ENCODE measurements around the gene NDUFAB1. TPM values are rescaled to one million over a fixed set of nuclear protein-coding genes. Genes with fewer than 3 reads are reported as not detected.

The NDUFAB1 gene
- total RNA-seq, 2 donors from 2014 or later, result 82.3 to 129 TPM

DNA sequence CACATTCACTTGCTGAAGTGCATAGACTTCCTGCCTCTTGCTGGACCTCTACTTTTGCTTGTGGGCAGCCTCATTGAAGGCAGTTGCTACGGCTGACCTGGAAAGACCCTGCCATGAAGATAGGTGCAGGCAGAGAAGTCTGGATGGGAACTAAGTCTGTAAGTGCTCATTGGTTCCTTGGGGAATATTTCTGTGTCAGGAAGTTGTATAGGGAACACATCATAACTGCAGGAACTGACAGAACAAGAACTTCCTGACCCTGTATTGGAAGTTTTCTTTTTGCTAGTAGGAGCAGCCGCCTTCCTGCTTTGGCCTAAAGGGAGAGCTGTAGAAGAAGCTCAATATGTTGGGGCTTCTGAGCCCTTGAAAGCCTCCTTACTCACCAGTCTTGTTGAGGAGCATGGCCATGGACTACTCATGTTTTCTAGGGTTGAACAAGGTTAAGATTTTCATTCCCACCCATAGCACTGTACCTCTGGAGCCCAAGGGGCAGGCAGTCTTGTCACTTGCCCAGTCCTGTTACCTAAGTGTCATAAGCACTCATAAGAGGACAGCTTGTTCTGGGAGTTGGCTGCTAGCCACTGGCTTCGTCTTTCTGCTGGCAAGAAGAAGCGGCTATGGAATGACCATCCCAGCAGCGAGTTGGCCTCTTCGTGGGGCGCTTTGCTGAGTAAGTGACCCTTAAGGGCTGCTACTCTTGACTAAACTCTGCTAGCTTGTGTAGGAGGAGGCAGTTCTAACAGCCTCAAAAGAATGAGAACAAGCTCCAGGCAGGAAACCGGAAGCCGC, 31.3 kb downstream of the NDUFAB1 start:
- Histone ChIP-seq H3K27ac (no peak overlapping the region), H3K4me3 (no peak overlapping the region), H3K9me3 (no peaks in the 10 kb centered on the region), H3K4me1 (replicated peaks) (no peaks in the 10 kb centered on the region), H3K27me3 (replicated peaks; ENCODE audit: insufficient read depth) (no peaks in the 10 kb centered on the region), H3K36me3 (peaks cover 17% of the 10 kb centered on the region in 2 donors)
- intact Hi-C loops (cut with DNase I), result no loop called here
- WGBS, result 54% methylated on average over 9 of the region's 9 CpGs
- peak; percentile 22 for DNase-seq (ENCODE audit: low spot score)
- peak; percentile 29 for TF ChIP-seq POLR2AphosphoS5 (IDR thresholded peaks at IDR 0.05)
- no peak for TF ChIP-seq POLR2A (IDR thresholded peaks at IDR 0.05)
- TF ChIP-seq, protein P1, sequence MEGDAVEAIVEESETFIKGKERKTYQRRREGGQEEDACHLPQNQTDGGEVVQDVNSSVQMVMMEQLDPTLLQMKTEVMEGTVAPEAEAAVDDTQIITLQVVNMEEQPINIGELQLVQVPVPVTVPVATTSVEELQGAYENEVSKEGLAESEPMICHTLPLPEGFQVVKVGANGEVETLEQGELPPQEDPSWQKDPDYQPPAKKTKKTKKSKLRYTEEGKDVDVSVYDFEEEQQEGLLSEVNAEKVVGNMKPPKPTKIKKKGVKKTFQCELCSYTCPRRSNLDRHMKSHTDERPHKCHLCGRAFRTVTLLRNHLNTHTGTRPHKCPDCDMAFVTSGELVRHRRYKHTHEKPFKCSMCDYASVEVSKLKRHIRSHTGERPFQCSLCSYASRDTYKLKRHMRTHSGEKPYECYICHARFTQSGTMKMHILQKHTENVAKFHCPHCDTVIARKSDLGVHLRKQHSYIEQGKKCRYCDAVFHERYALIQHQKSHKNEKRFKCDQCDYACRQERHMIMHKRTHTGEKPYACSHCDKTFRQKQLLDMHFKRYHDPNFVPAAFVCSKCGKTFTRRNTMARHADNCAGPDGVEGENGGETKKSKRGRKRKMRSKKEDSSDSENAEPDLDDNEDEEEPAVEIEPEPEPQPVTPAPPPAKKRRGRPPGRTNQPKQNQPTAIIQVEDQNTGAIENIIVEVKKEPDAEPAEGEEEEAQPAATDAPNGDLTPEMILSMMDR (IDR thresholded peaks at IDR 0.05), result no peak

DNA sequence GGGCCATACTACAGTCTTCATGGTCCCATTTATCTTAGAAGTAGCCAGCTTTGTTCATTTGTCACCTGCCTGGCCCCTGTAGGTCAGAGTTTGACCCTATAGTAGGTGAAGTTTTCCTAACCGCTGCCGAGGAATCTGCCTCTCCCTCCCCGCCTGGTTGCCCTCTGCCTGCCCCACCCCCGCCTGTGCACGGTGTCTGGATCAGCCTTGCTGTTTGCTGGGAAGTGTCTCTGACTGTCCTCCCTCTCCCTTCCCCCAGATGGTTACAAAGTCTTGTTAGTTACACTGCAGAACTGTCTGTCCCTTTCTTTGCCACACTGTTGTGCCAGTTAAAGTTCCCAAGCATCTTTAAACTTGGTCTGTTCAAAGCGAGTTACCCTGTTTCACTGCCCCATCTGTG, 32.9 kb downstream of the NDUFAB1 start:
- intact Hi-C loops (cut with DNase I), result no loop called here
- WGBS, result 86% methylated on average over 6 of the region's 6 CpGs
- Histone ChIP-seq H3K36me3 (peaks cover 17 to 18% of the 10 kb centered on the region in 2 donors), H3K27me3 (replicated peaks; ENCODE audit: insufficient read depth) (no peaks in the 10 kb centered on the region), H3K4me3 (no peak overlapping the region), H3K9me3 (no peaks in the 10 kb centered on the region), H3K27ac (no peak overlapping the region), H3K4me1 (replicated peaks) (no peaks in the 10 kb centered on the region)
- no peak for DNase-seq (ENCODE audit: low spot score)
- TF ChIP-seq POLR2A (IDR thresholded peaks at IDR 0.05) (no peak), POLR2AphosphoS5 (IDR thresholded peaks at IDR 0.05) (no peak)
- TF ChIP-seq, protein P1 (IDR thresholded peaks at IDR 0.05), result no peak

DNA sequence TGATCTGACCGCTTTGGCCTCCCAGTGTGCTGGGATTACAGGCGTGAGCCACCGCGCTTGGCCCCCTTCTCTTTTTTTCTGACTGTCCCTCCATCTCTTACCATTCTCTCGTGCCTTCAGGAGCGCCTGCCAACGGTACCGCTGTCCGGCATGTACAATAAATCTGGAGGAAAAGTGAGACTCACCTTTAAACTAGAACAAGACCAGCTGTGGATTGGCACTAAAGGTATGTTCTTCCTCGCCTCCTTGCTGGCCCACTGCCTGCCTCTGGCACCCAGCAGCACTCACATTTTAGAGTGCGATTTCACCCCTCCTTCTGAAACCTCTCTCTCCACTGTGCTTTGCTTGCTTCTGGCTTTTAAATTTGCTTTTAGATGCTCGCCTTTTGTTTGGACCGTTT, 33.6 kb downstream of the NDUFAB1 start:
- WGBS, result 91% methylated on average over 13 of the region's 13 CpGs
- intact Hi-C loops (cut with DNase I), result no loop called here
- Histone ChIP-seq H3K27ac (no peak overlapping the region), H3K4me1 (replicated peaks) (no peaks in the 10 kb centered on the region), H3K27me3 (replicated peaks; ENCODE audit: insufficient read depth) (no peaks in the 10 kb centered on the region), H3K36me3 (peaks cover 17 to 18% of the 10 kb centered on the region in 2 donors), H3K4me3 (no peak overlapping the region), H3K9me3 (no peaks in the 10 kb centered on the region)
- TF ChIP-seq, protein P1 (IDR thresholded peaks at IDR 0.05), result no peak
- TF ChIP-seq POLR2A (IDR thresholded peaks at IDR 0.05), result no peak
- TF ChIP-seq POLR2AphosphoS5 (IDR thresholded peaks at IDR 0.05), result no peak
- DNase-seq (ENCODE audit: low spot score), result no peak

DNA sequence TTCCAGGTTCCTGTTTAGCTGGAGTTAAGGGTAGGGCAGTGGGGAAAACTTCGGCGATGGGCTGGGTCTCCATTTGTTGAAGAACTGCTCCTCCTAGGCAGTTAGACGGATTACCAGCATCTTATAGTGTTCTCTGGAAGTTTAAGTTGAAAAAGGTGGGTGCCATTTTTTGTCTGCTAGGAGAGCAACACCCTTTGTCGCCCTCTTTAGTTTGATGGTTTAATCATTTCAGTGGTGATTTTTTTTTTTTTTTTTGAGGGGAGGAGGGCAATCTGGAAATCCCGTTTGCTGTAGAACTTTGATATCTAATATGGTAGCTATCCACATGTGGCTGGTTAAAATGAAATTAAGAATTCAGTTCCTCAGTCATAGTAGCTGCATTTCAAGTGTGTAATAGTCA, 34.5 kb downstream of the NDUFAB1 start:
- TF ChIP-seq, protein P1 (IDR thresholded peaks at IDR 0.05), result no peak
- TF ChIP-seq POLR2A (IDR thresholded peaks at IDR 0.05) (no peak), POLR2AphosphoS5 (IDR thresholded peaks at IDR 0.05) (no peak)
- intact Hi-C loops (cut with DNase I), result no loop called here
- H3K27me3 ChIP-seq (replicated peaks; ENCODE audit: insufficient read depth), result no peaks in the 10 kb centered on the region
- H3K27ac ChIP-seq, result no peak overlapping the region
- no peak for DNase-seq (ENCODE audit: low spot score)
- WGBS, result 79% methylated on average over 5 of the region's 5 CpGs
- no peaks in the 10 kb centered on the region for H3K4me1 ChIP-seq (replicated peaks)
- H3K4me3 ChIP-seq, result no peak overlapping the region
- peaks cover 17 to 18% of the 10 kb centered on the region in 2 donors for H3K36me3 ChIP-seq
- H3K9me3 ChIP-seq, result no peaks in the 10 kb centered on the region
